Activated CD4-positive, alpha-beta T cell treated with anti-CD3 and anti-CD28 coated beads, Interleukin-2, Interleukin-4, amounts not matched to agents 100 ng/mL and 50 ng/mL, durations not matched to agents 16 hours and 8 hours (primary cell): Measurements from ENCODE around the gene CCDC34.
"Not testable (repeated sequence)": the region's sequence is repeated elsewhere in the genome, so short reads cannot be mapped to it uniquely, and the experiment has no call there.

ENCODE experiments used
- DNase-seq: peaks from one replicate; pipeline ENCODE4 v3.0.0-alpha.2; 2020; ENCODE audit warnings: low spot score

CCDC34 gene

DNA sequence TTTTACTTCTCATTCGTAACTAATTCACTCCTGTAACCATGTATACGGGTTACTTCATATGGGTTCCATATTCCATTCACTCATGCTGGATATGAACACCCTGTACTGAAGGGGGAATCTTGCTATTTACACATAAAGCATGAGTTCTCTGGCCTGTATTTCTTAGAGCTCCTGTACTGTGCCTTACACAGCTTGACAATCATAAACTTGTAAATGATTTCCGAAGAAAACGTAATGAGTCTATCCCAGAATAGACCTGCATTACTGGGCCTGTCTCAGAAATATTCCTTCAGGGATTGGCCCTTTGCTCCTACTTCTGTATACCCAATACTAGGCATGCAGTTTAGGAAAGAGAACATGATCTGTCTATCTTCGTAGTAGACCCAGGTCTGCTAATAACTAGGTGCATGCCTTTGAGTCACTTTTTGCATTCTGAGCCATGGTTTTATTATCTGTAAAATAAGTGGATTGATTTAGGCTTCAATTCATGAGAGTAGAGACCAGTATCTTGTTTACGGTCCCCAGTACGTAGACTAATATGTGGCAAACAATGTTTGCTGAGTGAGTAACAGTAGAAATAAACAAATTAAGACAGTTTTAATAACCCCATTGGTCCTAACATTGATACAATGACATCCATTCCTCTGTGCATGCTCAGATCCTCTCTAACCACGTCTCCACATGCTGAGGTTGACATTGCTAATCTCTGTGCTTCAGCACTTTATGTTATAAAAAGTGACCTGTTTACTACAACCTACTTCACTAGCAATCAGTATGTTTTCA, 1.2 kb downstream of the CCDC34 start:
- DNase-seq, result no peak

DNA sequence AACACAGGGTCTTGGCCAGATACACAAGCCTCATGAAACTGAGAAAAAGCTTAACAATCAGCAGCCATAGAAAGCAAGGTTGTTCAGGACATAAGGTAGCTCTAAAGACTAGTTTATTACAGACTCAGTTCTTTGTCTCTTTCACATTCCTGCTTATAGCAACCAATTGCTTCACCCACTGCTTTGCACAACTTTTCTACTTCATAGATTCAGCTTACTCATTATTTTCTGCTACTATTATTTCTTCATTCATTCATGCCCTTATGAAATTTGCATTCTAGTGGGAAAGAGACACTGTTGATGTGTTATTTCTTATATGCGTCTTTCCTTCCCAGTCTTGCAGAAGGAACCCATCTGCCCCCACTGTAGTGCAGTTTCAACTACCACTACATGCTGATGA, 4.7 kb downstream of the CCDC34 start:
- no peak for DNase-seq

DNA sequence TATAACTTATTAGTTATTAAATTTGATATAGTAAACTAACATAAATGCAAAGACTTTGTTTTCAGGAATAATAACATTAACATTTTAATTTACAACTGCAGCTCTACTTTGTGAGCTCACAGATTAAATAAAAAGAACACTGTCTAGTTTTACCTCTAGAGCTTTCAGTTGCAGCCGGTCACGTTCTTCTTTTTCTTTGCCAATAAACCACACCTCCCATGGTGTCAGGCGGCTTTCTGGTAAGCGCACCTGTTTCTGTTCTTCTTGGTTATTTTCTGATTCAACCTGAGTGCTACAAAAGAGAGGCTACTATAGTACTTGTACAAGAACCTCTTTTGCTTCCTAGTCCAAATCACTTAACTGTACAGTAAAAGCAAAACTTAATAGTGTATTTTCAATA, 5.8 kb downstream of the CCDC34 start:
- DNase-seq, result no peak

DNA sequence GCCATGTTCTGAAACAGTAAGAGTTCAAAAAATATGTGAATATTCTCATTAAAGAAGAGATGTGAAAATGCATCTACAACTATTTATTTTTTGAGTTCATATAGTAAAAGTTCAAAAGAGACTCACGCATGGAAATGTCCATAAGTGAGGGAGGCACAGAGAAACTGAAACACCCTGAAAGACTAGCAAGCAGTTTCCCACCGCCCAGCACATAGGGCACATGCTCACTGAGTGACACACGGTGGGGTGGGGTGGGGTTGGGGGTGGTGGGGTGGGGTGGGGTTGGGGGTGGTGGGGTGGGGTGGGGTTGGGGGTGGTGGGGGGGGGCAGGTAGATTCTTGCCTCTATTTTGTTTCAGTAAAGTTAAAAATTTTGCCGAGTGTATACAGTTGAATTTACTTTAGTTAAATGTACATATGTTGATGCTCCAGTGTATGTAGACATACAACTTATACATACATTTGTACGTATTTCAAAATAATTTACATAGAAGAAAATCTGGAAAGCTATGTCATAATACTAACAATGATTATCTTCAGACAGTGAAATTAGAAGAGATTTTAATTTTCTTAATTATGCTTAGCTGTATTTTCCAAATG, 6.3 kb downstream of the CCDC34 start:
- DNase-seq, result no peak

DNA sequence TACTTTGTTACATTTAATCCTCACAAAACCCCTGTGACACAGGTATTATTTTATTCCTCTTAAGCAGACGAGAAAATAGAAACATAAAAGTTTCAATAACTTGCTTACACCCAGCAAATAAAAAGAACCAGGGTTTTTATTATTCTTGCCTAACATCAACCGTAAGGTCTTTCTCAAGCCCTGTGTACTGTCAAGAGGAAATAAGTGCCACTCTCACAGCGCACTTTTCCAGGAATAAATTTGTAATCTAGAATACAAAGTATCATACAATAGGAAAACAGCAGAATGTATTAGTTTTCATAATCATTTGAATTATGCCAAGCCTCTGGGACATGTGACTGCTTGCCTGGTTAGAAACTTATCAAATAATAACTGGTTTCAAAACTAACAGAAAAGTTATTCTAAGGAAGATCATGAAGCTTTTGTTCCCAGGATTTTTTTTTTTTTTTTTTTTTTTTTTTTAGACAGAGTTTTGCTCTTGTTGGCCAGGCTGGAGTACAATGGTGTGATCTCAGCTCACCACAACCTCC, 7.4 kb downstream of the CCDC34 start:
- DNase-seq, result no peak

DNA sequence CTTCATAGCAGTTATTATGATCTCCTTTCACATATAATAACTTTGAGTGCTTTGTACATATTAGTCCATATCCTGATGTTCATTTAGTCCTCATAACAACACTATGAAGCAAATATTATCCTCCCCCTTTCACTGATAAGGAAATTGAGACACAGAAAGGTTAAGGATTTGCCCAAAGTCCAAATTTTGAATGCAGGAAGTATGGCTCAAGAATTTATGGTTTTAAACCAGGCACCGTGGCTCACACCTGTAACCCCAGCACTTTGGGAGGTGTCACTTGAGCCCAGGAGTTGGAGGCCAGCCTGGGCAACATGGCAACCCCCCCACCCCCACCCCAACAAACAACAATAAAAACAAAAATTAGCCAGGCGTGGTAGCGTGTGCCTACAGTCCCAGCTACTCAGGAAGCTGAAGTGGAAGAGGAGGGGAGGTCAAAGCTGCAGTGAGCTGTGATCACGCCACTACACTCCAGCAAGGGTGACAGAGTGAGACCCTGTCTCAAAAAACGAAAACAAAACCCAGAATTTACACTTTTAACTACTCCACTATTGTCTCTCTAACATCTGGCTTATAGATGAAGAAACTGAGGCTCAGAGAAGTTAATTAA, 8.6 kb downstream of the CCDC34 start:
- DNase-seq, result no peak

DNA sequence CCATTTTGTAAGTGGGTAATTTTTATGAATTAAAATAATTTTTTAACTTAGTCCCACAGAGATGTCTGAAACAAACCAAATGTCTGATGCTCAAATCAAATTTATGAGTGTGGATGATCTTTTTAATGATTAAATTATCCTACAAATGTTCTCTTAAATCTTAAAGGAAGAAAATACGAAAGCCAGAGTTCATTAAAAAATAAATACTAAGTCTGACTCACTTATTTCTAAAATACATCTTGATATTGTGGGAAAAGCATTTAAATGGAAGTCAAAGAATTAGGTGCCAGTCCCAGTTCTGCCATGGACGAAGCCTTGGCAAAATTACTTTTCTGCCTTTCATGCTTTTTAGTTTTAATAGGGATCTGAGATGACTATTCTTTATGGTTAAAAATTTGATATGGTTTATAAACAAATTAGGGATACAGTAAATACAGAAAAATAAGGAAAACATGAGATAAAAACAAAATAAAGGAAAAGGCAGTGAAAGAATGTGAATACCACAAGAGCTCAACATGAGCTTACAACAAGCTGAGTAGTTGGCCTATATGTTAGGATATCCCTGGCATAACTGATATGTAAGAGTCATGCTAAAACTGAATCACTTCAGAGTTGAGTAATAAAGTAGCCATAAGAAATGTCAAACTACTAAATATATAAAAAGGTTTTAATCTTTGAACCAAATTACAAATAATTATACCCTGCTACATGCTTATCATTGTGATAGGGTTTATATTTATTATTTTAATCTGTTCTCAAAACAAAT, 9.2 kb downstream of the CCDC34 start:
- DNase-seq, result no peak

DNA sequence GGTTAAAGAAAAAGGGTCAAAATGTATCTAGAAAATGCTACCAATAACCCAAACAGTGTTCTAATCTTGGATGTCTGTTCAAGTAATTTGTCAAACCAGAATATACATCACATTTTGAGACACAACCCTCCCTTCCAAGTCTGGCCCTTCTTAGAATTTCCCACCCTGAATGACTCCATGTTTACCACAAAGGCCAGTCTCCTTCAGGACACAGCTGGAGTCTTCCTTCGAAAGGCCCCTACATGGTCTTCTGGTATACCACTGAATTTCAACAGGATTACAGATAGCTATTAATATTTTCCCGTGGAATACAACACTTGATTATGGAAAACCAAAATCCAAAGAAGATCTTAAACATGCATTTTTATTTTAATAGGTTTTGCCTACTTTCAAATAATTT, 10.2 kb downstream of the CCDC34 start:
- no peak for DNase-seq

DNA sequence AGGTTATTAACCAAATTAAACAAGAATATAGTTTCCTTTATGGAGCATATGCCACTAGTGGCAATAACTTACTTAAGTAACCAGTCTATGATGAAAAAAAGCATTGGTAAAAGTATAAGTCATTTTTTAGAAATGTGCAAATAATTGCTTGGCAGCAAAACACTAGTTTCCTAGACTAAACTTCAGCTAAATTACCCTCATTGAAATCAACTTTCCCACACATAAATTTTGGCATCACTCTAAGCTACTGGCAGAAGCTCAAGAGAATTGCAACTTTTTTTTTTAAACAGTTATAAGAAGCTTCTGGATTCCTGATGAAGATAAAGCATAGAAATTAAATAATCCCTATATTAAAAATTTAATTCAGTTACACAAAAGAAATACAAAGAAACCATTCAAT, 12.5 kb downstream of the CCDC34 start:
- DNase-seq, result no peak

DNA sequence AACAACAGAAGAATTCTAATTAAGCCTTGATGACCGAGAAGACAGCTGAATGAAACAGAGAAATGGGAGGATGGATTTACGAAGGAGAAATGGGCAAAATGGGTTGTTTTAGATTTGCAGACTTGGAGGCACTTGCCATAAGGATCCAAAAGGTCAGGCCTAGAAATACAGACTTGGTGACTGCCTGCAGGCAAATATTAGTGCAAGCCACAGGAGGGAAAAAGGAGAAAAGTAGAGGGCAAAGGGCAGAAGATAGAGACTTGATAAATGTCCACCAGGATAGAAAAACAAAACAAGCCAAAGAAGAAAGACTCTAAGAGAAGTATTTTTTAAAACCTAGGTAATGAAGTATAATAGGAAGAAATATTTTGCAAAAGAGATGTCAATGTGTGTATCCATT, 13.1 kb downstream of the CCDC34 start:
- no peak for DNase-seq

DNA sequence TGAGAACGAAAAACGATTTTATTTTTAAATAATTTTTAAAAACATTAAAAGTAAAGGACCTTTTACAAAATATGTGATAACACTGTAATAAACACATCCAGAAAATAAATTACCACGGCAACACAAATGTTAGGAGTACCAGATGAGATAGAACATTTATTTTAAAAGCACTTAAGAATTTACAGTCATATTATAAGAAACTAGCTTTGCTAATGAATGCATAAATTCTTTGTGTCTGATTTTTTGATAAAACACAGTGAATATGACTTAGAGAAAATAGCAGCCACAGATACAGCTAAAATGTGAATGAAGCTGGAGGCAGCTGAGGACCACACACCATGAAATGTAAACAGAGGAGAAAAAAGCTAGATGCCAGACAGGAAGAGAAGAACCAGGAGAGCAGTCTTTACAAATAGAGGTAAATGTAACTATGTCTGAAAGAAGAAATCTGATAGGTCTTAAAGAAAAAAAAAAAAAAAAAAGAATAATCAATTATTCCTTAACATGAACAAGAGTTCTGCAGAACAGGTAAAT, 14.6 kb downstream of the CCDC34 start:
- DNase-seq, result no peak

DNA sequence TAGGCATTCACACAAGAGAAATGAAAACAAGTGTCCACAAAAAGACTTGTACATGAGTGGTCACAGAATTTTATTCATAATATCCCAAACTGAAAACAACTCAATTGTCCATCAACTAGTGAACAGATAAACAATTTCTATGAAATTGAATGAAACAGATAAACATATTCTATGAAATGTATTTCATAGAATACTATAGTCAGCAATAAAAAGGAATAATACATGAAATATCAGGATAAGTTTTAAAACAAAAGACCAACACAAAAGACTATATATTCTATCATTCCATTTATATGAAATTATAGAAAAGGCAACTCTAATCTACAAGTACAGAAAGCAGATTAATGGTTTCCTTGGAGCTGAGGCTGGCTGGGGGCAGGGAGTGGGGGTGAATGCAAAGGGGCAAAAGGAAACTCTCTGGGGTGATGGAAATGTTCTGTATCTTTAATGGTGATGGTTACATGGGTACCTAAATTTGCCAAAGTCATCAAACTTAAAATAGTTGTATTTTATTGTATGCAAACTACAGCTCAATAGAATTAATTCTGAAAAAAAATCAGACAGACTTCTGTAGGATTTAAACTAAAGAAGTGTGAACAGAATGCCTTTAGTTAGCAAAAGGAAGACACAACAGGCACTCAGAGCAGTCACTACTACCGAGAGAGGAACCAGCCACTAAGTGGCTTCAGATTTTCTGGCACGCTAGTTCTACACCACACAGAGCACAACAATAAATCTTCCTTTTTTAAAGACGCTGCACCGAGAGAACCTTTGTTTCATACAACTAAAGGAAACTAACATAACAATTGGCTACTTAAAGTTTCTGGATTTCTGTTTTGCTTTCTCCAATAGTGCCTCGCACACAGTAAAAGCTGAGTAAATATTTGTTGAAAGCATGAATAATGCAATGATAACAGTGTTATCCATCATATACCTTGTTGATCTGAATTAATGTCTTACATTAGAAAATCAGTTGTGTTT, 15.4 kb downstream of the CCDC34 start:
- DNase-seq, result no peak

DNA sequence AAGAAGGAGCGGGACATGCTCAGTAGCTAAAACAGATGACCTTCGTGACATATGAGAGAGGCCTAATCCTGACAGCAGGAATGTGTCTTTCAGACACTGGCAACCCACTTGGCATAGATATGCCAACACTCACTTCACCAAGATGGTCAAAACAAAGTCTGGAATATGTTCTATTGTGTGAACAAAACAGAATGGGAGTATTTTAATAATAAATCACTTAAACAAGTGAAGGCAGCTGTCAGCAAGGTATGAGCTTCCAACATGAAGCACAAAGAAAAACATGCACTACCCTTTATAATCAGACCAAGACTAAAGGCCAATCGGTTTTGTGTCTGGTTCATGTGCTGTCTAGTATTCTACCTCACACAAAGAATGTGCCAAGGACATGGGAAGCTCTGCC, 23.1 kb downstream of the CCDC34 start:
- no peak for DNase-seq

DNA sequence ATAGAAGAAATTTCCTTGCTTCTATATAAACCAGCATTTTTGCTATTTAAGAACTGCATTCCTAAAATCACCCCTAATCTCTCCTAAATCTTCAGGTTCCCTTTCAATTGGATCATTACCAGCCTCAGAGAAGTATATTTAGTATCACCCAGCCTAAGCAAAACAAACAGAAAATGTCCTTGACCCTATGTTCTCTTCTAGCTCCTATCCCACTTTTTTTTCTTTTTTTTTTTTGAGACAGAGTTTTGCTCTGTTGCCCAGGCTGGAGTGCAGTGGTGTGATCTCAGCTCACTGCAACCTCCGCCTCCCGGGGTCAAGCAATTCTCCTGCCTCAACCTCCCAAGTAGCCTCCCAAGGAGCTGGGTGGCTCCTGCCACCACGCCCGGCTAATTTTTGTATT, 28.3 kb downstream of the CCDC34 start:
- DNase-seq, result not testable (repeated sequence)

DNA sequence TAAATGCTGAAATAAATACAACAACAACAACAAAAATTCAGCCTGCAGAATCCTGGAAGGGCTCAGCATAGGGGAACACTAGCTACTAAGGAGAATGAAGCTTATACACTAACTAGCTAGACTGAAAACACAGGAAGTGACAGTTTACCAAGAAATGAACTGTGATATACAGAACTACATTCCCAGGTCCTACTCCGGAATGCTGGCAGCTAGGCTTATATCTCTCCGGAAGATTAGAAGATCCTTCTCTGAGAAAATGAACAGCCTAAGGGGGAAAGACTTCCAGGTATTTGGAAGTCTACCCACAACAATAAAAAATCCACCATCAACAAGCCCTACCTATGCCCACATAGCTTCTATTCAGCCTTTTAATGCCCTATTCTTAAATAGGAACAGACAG, 31.0 kb downstream of the CCDC34 start:
- DNase-seq, result no peak

DNA sequence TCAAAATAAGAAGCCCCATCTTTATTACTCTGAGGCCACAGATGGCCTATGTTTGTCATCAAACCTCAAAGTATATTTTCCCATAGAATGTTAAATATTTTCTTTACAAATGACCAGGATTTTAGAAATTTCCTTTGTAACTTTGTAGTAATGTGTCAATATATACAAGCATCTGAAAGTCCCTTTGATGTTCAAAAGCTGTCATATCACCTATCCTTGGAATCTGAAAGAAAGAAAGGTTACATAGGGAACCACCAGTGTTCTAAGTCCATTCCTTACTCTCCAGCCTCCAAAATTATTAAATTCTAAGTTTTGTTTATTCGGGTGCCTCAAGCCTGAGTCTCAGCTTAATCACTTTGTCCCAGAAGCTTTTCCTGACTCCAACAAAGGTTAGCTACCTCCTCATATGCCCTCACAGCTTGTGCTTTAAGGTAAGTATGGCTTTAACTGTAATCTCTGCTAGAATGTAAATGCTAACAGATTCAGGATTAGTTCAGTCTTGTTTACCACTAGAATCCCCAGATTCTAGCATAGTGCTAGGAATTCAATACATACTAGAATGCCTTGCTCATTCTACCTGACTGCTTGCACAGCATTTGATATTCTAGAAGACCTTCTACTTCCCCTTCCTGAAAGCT, 32.3 kb downstream of the CCDC34 start:
- no peak for DNase-seq

DNA sequence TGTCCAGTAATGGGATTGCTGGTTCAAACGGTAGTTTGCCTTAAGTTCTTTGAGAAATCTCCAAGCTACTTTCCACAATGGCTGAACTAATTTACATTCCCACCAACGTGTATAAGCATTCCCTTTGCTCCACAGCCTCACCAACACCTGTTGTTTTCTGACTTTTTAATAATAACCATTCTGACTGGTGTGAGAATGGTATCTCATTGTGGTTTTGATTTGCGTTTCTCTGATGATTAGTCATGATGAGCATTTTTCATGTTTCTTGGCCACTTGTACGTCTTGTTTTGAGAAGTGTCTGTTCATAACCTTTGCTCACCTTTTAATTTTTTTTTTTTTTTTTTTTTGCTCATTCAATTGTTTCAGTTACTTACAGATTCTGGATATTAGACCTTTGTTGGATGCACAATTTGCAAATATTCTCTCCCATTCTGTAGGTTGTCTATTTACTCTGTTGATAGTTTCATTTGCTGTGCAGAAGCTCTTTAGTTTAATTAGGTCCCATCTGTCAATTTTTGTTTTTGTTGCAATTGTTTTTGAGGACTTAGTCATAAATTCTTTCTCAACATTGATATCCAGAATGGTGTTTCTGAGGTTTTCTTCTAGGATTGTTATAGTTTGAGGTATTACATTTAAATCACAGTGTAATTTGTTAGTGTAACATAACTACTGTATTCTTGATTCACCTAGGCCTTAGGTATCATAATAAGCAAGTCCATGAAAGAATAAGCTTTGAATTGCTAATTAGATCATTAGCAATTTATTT, 33.0 kb downstream of the CCDC34 start:
- no peak for DNase-seq

DNA sequence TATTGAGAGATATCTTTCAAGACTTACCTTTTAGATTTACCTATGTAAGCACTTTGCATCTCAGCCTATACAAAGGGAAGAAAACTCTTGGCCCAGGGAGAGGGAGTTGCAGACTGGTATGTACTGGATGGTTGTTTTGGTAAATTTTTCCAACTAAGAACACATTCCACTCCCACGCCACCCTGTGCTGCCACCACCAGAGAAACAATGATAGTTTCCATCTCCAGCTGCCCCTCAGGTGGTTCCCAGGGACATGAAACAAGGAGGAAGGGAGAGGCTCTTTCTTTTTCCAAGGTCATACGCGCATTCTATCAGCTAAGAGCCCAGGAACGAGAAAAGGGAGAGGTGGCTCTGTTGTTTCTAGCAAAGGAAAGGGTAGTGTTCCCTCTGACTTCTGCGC, 34.4 kb downstream of the CCDC34 start:
- DNase-seq, result no peak

DNA sequence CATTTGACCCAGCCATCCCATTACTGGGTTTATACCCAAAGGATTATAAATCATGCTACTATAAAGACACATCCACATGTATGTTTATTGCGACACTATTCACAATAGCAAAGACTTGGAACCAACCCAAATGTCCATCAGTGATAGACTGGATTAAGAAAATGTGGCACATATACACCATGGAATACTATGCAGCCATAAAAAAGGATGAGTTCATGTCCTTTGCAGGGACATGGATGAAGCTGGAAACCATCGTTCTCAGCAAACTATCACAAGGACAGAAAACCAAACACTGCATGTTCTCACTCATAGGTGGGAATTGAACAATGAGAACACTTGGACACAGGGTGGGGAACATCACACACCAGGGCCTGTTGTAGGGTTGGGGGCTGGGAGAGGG, 36.0 kb downstream of the CCDC34 start:
- DNase-seq, result not testable (repeated sequence)

DNA sequence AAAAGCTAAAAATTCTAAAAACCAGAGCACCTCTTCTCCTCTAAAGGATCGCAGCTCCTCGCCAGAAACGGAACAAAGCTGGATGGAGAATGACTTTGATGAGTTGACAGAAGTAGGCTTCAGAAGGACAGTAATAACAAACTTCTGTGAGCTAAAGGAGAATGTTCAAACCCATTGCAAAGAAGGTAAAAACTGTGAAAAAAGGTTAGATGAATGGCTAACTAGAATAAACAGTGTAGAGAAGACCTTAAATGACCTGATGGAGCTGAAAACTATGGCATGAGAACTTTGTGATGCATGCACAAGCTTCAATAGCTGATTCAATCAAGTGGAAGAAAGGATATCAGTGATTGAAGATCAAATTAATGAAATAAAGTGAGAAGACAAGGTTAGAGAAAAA, 40.8 kb downstream of the CCDC34 start:
- not testable (repeated sequence) for DNase-seq
